Measurements from ENCODE around the gene MYLK.

The MYLK gene

DNA sequence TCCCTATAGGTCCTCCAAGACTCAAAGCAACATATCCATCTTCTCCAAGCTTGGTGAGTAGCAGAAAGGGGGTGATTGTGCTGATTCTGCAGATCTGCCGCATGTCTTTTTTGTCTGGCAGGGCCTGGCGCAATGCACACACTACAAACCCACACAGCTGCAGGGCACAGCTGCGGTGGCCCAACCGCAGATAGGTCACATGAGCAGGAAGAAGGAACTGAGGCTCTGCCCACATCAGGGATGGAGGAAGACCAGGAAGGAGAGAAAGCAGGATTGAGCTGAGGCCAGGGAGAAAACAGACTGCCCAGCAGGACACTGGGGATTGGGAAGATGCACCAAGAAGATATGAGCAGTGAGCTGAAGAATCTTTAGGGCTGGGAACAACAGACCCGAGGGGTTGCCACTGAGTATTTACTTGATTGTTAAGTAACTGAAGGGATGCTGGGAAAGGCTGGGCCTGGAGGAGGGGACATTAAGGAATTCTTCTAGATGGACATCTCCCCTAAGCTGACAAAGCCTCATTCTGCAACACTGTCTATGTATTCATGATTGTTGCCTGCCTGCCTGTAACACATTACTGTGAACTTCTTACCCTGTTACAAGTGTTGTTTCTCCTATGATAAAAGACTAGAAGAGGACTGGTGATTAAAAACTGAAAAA, 126.7 kb downstream of the MYLK start:
- TF ChIP-seq, protein P1, sequence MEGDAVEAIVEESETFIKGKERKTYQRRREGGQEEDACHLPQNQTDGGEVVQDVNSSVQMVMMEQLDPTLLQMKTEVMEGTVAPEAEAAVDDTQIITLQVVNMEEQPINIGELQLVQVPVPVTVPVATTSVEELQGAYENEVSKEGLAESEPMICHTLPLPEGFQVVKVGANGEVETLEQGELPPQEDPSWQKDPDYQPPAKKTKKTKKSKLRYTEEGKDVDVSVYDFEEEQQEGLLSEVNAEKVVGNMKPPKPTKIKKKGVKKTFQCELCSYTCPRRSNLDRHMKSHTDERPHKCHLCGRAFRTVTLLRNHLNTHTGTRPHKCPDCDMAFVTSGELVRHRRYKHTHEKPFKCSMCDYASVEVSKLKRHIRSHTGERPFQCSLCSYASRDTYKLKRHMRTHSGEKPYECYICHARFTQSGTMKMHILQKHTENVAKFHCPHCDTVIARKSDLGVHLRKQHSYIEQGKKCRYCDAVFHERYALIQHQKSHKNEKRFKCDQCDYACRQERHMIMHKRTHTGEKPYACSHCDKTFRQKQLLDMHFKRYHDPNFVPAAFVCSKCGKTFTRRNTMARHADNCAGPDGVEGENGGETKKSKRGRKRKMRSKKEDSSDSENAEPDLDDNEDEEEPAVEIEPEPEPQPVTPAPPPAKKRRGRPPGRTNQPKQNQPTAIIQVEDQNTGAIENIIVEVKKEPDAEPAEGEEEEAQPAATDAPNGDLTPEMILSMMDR (IDR thresholded peaks at IDR 0.05; ENCODE audit: insufficient read depth, low read depth, low read length, missing control alignments): no peak
- H3K4me3 ChIP-seq (ENCODE audit: low read depth, low read length): no peak overlapping the region
- no peak for DNase-seq (ENCODE audit: low read depth)

DNA sequence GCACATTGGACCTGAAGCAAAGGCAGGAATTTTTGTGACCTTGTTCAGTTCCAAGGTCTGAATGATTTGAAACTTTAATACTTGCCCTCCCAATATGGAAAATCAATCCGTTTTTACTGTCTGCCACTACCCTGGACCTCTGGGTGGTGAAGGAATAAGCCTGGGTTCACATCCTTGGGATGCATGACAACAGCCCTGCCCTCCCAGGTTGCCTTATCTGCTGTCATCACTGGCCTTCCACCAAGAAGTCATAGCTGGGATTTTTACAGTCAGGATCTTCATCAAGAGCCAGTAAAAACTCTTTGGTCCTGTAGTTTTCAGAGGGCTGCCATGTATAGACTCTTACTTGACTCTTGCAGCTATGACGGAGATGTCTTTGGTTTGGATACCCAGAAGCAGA, 128.6 kb downstream of the MYLK start:
- TF ChIP-seq, protein P1 (IDR thresholded peaks at IDR 0.05; ENCODE audit: insufficient read depth, low read depth, low read length, missing control alignments): no peak
- DNase-seq (ENCODE audit: low read depth): no peak
- no peak overlapping the region for H3K4me3 ChIP-seq (ENCODE audit: low read depth, low read length)

DNA sequence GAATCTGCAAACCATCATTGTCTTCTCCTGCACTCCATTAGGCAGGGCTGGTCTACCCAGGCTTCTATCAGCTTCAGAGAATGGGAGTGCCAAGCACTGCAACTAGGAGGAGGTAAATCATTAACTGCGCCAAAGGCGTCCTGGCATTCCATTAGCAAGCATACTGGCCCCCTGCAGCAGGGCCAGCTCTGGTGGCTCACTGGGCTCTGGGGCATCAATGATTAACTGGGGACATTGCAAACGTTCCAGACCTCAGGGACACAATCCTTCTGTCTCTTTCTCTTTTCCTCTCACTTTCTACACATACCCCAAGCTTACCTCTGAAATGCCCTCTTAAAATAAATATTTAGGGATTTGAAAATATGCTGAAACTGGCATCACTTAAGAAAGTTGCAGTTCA, 129.0 kb downstream of the MYLK start:
- no peak overlapping the region for H3K4me3 ChIP-seq (ENCODE audit: low read depth, low read length)
- no peak for DNase-seq (ENCODE audit: low read depth)
- TF ChIP-seq, protein P1 (IDR thresholded peaks at IDR 0.05; ENCODE audit: insufficient read depth, low read depth, low read length, missing control alignments): no peak

DNA sequence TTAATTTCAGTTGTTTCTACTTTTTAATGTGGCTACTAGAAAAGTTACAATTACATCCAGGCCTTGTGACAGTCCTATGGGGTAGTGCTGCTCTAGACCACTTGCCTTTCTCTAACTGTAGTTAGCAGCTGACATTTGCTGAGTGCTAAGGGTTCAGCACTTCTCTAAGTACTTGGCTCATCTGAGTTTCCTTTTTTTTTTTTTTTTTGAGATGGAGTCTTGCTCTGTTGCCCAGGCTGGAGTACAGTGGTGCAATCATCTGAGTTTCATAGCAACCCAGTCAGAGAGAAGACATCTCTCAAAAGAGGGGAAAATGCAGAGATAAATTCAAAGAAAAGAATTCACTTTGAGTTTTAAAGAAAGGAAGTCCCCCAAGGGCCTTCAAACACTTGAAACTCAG, 130.8 kb downstream of the MYLK start:
- no peak overlapping the region for H3K4me3 ChIP-seq (ENCODE audit: low read depth, low read length)
- TF ChIP-seq, protein P1 (IDR thresholded peaks at IDR 0.05; ENCODE audit: insufficient read depth, low read depth, low read length, missing control alignments): no peak
- no peak for DNase-seq (ENCODE audit: low read depth)

DNA sequence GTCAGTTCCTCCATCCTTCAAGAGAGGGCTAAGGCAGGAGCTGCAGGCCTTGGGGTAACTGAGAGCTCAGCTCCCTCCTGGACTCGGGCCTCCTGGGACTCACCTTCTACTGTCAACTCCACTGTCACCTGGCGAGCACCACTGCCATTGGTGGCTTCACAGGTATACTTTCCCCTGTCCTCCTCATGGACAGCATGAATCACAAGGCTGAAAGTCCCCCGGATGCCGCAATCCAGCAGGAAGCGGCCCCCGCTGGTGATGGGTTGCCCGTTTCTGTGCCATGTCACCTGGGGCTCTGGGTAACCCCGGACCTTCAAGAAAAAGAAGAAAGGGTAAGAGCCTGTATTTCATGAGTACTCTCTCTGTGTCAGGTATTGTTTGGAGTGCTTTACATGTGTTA, 131.9 kb downstream of the MYLK start:
- no peak overlapping the region for H3K4me3 ChIP-seq (ENCODE audit: low read depth, low read length)
- DNase-seq (ENCODE audit: low read depth): no peak
- TF ChIP-seq, protein P1 (IDR thresholded peaks at IDR 0.05; ENCODE audit: insufficient read depth, low read depth, low read length, missing control alignments): no peak

DNA sequence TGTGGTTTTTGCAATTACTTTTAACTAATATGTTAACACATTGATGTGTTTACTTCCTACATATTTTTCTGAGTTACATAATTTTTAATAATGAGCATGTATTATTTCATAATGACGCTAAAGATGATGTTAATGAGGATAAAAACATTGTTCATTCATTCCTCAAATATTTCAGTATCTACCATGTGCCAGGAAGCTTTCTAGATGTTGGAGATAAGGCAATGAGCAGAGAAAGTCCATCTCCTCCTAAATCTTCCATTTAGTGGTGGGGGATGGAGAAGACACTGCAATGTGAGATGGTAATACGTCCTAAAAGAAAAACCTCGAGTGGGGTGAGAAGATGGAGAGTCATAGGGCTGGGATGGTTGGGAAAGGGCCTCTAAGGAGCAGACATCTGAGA, 132.7 kb downstream of the MYLK start:
- DNase-seq (ENCODE audit: low read depth): no peak
- TF ChIP-seq, protein P1 (IDR thresholded peaks at IDR 0.05; ENCODE audit: insufficient read depth, low read depth, low read length, missing control alignments): no peak
- no peak overlapping the region for H3K4me3 ChIP-seq (ENCODE audit: low read depth, low read length)

Data from GM12865 (cell line).